Vein endothelial cell (primary cell): ENCODE data around the gene TOMM34. TPM values are rescaled to one million over a fixed set of nuclear protein-coding genes. Genes with fewer than 3 reads are reported as not detected.

Experiments
- small RNA-seq: library from RNA; depleted of rRNA; stranded (forward); fragments of <200 nt; gene quantifications from one replicate; pipeline ENCODE3, GENCODE V24; 2012
- total RNA-seq: library from RNA; depleted of rRNA; stranded (reverse); fragments of >200 nt; gene quantifications from 2 replicates; pipeline ENCODE4 v1.2.3, GENCODE V29; 2012

The TOMM34 gene, protein sequence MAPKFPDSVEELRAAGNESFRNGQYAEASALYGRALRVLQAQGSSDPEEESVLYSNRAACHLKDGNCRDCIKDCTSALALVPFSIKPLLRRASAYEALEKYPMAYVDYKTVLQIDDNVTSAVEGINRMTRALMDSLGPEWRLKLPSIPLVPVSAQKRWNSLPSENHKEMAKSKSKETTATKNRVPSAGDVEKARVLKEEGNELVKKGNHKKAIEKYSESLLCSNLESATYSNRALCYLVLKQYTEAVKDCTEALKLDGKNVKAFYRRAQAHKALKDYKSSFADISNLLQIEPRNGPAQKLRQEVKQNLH
- total RNA-seq = 33.3 and 44.5 TPM in 2 replicates

DNA sequence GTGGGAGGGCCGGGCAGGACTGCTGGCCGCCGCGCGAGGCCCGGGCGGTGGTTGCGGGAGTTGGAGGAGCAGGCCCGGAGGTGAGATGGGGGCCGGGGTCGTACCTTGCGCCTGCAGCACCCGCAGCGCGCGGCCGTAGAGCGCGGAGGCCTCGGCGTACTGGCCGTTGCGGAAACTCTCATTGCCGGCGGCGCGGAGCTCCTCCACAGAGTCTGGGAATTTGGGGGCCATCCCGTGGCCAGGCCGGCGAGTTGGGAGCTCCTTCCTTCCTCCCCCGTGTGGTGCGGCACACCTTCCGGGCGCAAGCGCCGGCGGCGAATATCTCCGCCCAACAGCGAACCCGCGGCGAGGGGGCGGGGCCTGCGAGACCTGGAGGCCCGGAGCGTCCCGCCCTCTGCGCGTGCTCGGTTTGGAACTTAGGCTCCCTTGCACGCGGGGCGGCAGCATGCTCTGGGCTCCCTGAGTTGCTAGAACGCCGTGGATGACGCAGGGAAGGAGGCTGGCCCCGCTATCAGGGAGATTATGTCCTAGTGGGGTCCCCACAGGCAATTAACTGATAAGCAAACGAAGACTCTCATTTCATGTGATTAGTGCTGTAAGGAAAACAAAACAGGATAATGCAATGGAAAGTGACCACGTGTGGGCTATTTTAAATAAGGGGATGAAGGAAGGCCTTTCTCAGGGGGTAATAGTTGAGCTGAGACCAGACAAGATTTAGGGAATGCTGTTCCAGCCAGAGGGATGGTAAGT lies at the start of gene TOMM34:
TOMM34 (minus strand) TSS at position 295 of the 750 bp plus-strand sequence; CDS start at position 231, 64 bp downstream.

DNA sequence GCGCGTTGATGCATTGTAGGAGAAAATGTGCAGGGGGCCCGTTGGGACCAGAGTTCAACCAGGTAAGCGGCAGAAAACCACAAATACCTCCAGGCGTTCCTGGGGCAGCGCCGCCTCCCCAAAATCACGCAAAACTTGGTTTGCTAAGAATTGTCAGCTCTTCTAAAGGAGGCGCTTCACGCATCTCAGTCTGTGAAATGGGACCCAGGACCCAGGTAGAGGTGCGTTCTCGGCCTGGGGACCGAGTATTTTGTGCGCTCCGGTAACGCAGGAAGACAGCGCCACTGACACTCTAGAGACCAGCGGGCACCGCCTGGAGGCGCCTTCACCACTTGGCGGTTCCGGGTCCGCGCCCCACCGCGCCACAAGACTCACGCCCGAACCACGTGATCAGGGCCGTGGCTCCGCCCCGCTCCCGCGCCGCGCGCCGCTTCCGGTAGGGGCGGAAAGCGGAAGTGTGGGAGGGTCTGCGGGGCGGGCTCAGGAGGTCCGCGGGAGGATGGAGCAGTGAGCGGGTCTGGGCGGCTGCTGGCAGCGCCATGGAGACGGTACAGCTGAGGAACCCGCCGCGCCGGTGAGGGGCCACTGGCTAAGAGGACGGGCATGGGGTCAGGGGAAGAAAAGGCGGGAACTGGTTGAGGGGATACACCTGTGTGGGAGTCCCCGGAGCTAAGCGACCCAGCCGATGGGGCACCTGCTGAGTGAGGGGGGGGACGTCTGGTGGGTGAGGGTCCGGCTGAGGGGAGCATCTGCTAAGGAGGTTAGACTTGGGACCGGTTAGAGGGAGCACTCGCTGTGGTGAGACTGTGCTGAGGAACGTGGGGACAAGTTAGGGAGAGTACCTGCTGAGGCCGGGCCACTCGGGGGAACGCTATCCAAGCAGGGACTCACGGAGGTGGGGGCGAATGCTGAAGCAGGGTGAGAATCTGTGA lies 6.1 kb upstream of the TOMM34 start, which contains the start of gene STK4:
STK4 (plus strand) TSS at position 483 of the 932 bp plus-strand sequence; CDS start at position 540, 57 bp downstream.

DNA sequence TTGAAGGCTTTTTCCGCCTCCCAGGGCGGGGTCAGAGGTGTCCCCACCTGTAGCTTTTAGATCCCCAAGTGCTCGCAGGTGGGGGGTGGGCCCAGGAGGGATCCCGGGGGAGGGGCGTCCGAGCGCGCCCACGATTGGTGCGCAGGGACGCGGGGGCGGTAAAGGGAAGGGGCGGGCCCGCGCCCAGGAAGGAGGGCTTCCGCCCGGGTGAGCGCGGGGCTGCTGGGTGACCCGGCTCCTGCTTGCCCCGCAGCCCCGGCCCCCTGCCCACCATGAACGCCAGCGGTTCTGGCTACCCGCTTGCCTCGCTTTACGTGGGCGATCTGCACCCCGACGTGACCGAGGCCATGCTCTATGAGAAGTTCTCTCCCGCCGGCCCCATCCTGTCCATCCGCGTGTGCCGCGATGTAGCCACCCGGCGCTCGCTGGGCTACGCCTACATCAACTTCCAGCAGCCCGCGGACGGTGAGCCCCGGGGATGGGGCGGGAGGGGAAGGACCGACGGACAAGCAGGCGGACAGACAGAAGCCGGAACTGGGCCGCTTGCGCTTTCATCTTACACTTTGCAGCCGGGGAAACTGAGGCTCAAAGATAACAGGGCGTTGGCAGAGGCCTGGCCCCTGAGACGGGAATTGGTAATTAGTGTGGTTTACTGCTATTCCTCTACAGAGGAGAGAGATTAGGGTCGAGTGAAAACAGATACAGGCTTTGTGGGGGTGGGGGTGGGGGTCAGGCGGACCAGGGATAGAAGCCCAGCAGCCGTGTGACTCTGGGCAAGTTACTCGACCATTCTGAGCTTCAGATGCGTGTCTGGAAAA lies 50.1 kb downstream of the TOMM34 start, which contains the start of gene PABPC1L:
PABPC1L (plus strand) TSS at position 189 of the 818 bp plus-strand sequence; CDS start at position 273, 84 bp downstream.

Small RNAs within 50 kb of the gene (small RNA-seq; reads per million reads assigned to genes)
- not detected for gene RF00019

Other genes with a start within 250 kb of the TOMM34 start
- gene CCN5, start 245.0 kb downstream of the TOMM34 start, total RNA-seq = under 0.01 TPM in 1 of 2 replicates, not detected in the other
- gene KCNK15, start 214.5 kb downstream of the TOMM34 start, total RNA-seq = not detected in 2 replicates
- not detected in 2 replicates for gene RIMS4, start 149.9 kb downstream of the TOMM34 start, total RNA-seq
- 114 and 161 TPM in 2 replicates for gene YWHAB, start 74.7 kb downstream of the TOMM34 start, total RNA-seq
- 1.3 and 1.4 TPM in 2 replicates for gene PABPC1L, start 50.3 kb downstream of the TOMM34 start, total RNA-seq
- gene STK4, start 6.1 kb upstream of the TOMM34 start, total RNA-seq = 24.5 and 29.7 TPM in 2 replicates
- 0.19 and 0.33 TPM in 2 replicates for gene KCNS1, start 140.7 kb upstream of the TOMM34 start, total RNA-seq
- gene WFDC5, start 154.8 kb upstream of the TOMM34 start, total RNA-seq = not detected in 2 replicates
- not detected in 2 replicates for gene WFDC12, start 164.1 kb upstream of the TOMM34 start, total RNA-seq
- gene PI3, start 214.5 kb upstream of the TOMM34 start, total RNA-seq = not detected in 2 replicates
- not detected in 2 replicates for gene SEMG1, start 246.6 kb upstream of the TOMM34 start, total RNA-seq